ENCODE results near the gene GART. TPM values are rescaled to one million over a fixed set of nuclear protein-coding genes. Genes with fewer than 3 reads are reported as not detected.

Gene GART
- total RNA-seq, 1 experiment from 2014 or later, result 162 TPM

DNA sequence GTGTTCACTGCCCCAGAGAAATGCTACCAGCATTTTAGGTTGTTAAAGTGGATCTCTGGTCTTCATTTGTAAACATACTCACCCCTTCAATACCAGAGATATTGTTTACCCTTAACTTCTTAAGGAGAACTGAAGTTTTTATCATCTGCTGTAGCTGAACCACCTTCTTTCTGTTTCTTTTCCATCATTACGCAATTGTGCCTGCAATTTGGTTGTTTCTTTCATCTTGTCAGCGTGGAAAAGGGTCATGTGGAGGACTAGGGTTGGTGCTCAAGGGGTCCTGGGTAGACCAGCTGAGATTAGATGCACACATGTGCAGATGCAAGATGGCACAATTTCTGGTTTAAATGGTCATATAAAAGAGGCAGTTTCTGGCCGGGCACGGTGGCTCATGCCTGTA lies 23.0 kb downstream of the GART start:
- Histone ChIP-seq H3K9ac (ENCODE audit: extremely low read depth, insufficient read length, low read length) (no peak overlapping the region), H4K5ac (ENCODE audit: insufficient read length, low read depth, low read length) (no peak overlapping the region), H2BK15ac (ENCODE audit: low read depth, low read length) (no peak overlapping the region), H4K91ac (ENCODE audit: insufficient read length, low read depth, low read length) (no peak overlapping the region), H3K14ac (ENCODE audit: insufficient read depth, low read length) (no peak overlapping the region), H3K79me1 (ENCODE audit: insufficient read depth, low read depth, low read length, poor library complexity, severe bottlenecking) (no peaks in the 10 kb centered on the region), H3T11ph (ENCODE audit: low read length) (no peak overlapping the region), H3K23me2 (ENCODE audit: insufficient read length, low read depth, low read length, poor library complexity, severe bottlenecking) (no peaks in the 10 kb centered on the region), H3K23ac (ENCODE audit: insufficient read length, low read depth, low read length) (no peak overlapping the region), H3K9me3 (ENCODE audit: control insufficient read depth, low read depth, low read length) (no peaks in the 10 kb centered on the region), H3K4ac (ENCODE audit: low read depth, low read length) (no peak overlapping the region), H2BK120ac (ENCODE audit: low read depth, low read length, poor library complexity, severe bottlenecking) (no peak overlapping the region), H2BK5ac (ENCODE audit: insufficient read length, low read length) (no peak overlapping the region), H2BK12ac (ENCODE audit: insufficient read length, low read depth, low read length) (no peak overlapping the region), H3K56ac (ENCODE audit: insufficient read length, low read depth, low read length) (no peak overlapping the region), H3K4me2 (ENCODE audit: insufficient read depth, insufficient read length, low read length) (no peak overlapping the region), H3K27ac (ENCODE audit: insufficient read length, low read depth, low read length) (no peak overlapping the region), H2BK20ac (ENCODE audit: low read depth, low read length, poor library complexity, severe bottlenecking) (no peak overlapping the region), H3K27me3 (ENCODE audit: insufficient read depth, low read length) (no peaks in the 10 kb centered on the region), H3K18ac (ENCODE audit: insufficient read length, low read depth, low read length) (no peak overlapping the region), H2AFZ (ENCODE audit: low read length) (no peak overlapping the region), H2AK5ac (ENCODE audit: insufficient read length, low read length) (no peak overlapping the region), H4K8ac (replicated peaks; ENCODE audit: insufficient read length, low read depth, low read length) (no peak overlapping the region), H4K20me1 (ENCODE audit: control insufficient read depth, insufficient read depth, insufficient read length) (no peaks in the 10 kb centered on the region), H3K4me1 (ENCODE audit: insufficient read depth, low read length) (no peaks in the 10 kb centered on the region), H3K79me2 (ENCODE audit: insufficient read depth, low read length) (no peaks in the 10 kb centered on the region)
- WGBS (ENCODE audit: extremely low coverage, insufficient read length, low lambda C conversion rate), result no CpG with 5 or more reads among the region's 4 CpGs
- H3K4me3 Mint-ChIP-seq, result no peak overlapping the region
- DNase-seq, result no peak
- TF ChIP-seq, protein P1, sequence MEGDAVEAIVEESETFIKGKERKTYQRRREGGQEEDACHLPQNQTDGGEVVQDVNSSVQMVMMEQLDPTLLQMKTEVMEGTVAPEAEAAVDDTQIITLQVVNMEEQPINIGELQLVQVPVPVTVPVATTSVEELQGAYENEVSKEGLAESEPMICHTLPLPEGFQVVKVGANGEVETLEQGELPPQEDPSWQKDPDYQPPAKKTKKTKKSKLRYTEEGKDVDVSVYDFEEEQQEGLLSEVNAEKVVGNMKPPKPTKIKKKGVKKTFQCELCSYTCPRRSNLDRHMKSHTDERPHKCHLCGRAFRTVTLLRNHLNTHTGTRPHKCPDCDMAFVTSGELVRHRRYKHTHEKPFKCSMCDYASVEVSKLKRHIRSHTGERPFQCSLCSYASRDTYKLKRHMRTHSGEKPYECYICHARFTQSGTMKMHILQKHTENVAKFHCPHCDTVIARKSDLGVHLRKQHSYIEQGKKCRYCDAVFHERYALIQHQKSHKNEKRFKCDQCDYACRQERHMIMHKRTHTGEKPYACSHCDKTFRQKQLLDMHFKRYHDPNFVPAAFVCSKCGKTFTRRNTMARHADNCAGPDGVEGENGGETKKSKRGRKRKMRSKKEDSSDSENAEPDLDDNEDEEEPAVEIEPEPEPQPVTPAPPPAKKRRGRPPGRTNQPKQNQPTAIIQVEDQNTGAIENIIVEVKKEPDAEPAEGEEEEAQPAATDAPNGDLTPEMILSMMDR (conservative IDR thresholded peaks at IDR 0.05), result no peak
- no peaks in the 10 kb centered on the region for H3K9me3 Mint-ChIP-seq
- peaks cover 45 to 74% (median 67%) of the 10 kb centered on the region in 3 experiments; a peak in 6 of 7 replicates for H3K36me3 Mint-ChIP-seq (ENCODE audit: insufficient read depth in 1 of 3, low read depth in 3 of 3)
- H3K27ac Mint-ChIP-seq, result peak overlapping the region in 1 of 3 experiments; percentile 23; a peak in 1 of 7 replicates
- no peaks in the 10 kb centered on the region for H3K4me1 Mint-ChIP-seq
- no peaks in the 10 kb centered on the region for H3K27me3 Mint-ChIP-seq (ENCODE audit: low read depth)
